Limb (tissue), 2 donors: Measurements from ENCODE around the gene CLTB.
"Not testable (repeated sequence)": the region's sequence is repeated elsewhere in the genome, so short reads cannot be mapped to it uniquely, and the experiment has no call there.

ENCODE experiments used
- DNase-seq, 2 donors: peaks; one replicate each; pipeline ENCODE4 v3.0.0-alpha.2; 2016; ENCODE audit errors: extremely low spot score in 2 of 2

Gene CLTB

DNA sequence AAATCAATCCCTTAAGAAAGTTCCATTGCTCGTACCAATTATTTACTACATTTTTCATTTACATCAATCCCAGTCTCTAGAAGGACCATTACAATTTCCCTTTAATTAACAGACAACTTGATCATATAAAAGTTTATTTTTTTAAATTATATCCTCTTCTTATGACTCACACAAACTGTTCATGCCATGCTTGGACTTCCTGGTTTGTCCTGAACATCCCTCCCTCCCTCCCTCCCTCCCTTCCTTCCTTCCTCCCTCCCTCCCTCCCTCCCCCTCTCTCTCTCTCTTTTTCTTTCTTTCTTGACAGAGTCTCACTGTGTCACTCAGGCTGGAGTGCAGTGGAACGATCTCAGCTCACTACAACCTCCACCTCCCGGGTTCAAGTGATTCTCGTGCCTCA lies 11.6 kb upstream of the CLTB start:
- no peak for DNase-seq

DNA sequence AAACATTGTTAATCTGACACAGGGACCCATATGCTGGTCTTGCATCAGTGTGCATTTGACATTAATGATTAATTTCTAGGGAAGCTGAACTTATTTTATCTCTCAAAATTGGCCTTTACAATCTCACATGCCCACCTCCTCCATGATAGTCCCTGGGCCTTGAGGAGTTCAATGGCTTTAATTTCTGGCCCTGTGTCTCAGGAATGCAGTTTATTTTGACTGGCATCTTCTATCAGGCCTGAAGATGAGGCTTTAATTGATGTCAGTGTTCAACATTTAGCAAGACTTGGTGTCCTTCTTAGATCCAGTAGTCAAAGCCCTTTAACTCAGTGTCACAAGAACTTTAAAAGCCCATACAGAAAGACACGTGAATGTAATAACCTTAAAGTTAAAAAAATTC lies 10.5 kb upstream of the CLTB start:
- no peak for DNase-seq

DNA sequence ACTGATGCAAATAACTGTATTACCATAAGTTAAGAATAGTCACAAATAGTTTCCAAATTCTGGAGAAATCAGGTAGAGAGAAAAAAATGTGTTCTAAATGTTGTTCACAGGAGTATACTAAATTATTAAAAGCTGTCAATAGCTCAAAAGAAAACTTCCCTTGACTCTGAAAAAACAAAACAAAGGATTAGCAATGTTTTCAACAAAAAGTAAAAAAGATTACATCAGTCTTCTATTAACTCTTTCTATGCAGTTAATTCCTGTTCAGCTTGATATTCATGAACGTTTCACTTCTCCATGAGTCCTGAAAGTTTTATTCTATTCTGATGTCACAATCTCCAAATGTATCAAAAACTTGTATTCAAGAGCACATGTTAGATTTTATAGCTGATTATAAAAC lies 9.5 kb upstream of the CLTB start:
- no peak for DNase-seq

DNA sequence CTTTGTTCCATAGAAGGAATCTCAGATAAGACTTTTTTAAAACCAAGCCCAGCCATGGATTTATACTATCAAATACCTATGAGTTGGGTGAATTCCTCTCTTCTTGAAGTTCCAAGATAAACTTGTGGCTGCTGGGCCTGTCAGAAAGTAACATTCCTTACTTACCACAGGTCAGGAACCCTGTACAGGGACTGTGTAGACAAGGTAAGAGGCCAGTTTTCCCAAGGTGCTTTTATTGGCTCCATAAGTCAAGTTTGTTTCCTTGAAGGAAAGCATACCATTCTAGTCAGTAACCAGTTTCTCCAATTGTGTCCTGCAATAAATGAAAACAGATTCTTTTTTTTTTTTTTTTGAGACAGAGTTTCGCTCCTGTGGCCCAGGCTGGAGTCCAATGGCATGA lies 8.8 kb upstream of the CLTB start:
- no peak for DNase-seq

DNA sequence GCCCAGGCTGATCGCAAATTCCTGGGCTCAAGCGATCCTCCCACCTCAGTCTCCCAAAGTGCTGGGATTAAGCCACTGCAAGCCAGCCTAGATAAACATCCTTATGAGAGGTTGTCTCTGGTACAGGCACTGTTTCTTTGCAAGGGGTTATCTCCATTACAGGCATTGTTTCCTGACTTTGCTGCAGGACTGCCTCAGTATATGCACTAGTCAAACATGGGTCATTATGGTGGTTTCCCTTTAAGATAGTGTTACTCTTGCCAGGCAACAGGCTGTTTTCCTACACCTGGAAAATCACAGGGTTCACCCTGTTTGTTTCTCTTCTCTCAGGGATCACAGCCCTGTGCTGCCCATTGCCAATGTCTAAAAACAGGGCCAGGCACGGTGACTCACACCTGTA lies 7.8 kb upstream of the CLTB start:
- no peak for DNase-seq

DNA sequence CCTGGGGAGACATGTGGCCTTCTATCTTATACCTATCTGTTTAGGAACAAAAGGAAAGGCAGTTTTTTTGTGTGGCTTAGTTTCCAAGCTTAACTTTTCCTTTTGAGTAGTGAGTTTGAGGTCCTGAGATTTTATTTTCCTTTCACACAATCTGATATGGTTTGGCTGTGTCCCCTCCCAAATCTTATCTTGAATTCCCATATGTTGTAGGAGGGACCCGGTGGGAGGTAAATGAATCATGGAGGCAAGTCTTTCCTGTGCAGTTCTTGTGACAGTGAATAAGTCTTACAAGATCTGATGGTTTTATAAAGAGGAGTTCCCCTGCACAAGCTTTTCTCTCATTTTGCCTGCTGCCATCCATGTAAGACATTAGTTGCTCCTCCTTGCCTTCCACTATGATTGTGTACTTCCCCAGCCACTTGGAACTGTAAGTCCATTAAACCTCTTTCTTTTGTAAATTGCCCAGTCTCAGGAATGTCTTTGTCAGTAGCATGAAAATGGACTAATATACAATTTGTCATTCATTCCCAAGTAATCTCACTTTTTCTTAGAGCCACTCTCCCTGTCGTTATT lies 4.7 kb upstream of the CLTB start:
- no peak for DNase-seq

DNA sequence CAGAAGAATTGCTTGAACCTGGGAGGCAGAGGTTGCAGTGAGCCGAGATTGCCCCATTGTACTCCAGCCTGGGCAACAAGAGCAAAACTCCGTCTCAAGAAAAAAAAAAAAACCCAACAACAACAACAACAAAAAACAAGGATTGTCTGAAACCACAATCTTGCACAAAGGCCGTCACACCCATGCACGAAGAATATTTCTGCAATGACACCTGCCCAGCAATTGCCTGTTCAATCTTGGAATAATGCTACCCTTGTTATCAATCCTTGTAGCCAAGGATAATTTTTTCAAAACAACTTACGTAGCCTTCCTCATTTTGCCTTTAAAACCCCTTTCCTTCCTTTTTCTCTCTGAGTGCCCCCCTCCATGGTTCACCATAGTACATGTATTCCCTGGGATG lies 3.7 kb upstream of the CLTB start:
- DNase-seq: no peak

DNA sequence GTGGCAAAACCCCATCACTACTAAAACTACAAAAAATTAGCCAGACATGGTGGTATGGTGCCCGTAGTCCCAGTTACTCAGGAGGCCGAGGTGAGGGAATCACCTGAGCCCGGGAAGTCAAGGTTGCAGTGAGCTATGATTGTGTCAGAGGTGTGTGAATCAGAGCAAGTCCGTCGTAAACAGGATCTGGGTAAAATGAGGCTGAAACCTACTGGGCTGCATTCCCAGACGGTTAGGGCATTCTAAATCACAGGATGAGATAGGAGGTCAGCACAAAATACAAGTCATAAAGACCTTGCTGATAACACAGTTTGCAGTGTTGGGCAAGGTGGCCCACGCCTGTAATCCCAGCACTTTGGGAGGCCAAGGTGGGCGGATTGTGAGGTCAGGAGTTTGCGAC lies 1.9 kb upstream of the CLTB start:
- DNase-seq: no peak

DNA sequence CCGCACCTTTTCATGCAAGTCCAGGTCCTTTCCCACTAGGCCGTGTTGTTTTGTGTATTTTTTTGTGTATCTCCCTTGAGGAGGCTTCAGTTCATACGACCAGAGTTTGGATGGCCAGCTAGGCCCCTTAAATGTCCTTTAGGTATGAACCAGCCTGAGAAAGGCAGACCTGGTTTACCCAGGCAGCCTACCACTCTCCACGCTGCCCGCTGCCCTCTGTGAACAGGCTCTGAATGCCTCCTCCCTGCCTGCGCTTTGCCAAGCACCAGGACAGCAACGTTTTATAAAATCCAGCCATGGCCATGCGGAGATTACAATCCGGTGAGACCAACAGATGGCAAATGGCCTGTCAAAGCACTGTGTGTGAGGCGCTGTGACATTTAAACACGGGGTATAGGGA lies 626 bp upstream of the CLTB start:
- DNase-seq: no peak

DNA sequence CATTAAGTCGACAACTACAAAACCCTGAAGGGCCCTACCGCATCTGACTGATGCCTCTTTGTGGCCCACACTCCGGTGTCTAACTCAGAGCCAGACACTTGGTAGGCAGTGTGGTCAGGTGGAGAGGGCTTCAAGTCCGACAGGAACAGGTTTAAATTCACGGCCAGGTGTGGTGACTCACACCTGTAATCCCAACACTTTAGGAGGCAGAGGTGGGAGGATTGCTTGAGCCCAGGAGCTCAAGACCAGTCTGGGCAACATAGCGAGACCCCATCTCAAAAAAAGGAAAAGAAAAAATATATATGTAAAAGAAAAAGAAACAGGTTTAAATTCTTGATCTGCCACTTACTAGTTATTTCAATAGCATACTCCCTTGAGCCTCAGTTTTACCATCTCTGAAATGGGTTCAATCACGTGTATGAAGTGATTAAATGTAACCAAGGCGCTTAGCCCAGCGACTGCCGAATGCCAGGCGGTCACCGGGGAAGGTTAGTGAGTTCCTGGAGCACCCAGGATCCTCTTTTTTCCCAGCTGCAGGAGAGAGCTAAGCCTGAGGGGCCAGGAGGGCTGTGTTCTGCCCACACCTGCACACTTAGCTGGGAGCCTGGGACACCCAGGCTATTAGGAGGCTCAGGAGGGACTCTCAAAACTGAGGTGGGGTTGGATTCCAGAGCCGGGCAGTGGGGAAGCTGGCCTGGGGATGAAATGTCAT lies 943 bp downstream of the CLTB start:
- no peak for DNase-seq

DNA sequence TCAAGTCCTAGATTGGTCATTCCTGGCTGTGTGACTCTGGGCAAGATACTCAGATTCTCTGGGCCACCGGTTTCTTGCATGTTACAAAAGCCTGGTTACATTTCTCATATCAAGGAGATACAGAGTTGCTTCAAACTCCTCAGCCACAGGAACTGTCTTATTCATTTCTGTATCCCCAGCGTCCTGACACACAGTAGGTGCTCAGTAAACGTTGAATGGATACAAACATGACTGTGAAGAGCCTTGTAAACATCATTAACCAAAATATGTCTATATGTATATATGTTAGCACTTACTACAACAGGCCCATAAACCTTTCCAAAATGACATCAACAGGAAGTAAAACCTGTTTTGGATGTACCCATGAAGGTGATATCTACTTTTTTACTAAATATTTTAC lies 1.6 kb downstream of the CLTB start:
- no peak for DNase-seq

DNA sequence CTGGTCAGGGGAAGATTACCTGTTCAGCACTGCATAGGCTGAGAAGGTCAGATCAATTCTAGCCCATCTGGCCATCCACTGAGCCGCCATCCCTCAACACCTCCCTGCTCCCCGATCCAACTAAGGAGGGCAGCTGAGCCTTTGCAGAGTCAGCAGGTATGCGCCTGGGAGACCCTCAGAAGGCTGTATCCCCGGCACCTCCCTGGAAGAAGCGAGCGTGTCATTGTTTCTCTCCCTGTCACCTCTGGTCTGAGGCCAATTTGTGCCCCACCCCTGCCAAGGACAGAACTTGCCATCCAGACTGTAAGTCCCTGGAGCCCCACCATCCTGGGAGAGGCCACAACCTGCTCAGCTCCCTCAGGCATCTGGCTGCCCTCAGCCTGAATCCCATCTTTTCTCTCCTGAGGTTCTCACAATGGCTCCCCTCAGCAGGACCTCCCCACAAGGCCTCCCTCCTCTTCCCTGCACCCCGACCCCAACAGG lies 2.6 kb downstream of the CLTB start:
- DNase-seq: no peak

DNA sequence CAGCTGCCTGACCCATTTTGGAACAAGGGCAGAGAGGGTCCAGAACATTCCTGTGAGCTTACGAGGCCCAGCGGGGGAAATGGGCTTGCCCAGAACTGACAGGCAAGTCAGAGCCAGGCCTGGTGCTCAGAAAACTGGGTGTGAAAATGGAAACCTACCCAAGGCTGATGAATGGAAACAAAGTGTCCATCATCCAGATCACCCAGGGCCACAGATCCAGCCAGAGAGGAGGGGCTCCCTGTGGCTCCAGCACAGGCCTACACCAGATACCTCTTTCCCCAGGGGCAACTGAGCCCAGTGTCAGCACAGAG lies 3.1 kb downstream of the CLTB start:
- DNase-seq: no peak

DNA sequence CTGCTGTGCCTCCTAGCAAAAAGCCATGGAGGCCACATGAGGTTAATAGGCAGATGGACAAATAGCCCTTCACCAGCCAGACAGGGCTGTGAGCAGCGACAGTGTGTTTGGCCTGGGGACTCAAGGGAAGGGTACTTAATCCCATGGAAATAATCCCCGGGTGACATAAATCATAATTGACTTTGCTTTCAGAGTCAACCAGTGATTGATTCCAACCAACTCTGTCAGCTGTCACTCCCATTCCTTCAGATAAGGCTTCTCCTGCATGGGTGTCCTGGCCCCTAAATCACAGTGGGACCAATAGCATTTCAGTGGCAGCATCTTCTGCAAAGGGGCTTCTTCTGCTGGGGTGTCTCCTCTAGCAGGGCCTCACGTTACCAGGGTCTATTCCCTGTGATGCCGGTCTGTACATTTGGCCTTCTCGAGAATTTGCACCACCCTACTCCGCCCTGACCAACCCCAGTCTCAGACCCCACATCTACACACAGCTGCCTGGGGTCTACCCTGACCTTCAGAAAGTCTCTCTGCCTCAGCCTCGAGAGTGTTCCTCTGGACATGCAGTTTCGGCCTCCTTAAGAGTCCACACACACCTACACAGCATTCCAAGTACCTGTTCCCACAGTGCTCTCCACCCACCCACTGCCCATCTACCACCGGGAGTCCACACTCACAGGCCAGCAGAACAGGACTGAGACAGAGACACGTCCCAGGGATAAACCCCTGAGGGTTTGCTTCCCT lies 3.7 kb downstream of the CLTB start:
- no peak for DNase-seq

DNA sequence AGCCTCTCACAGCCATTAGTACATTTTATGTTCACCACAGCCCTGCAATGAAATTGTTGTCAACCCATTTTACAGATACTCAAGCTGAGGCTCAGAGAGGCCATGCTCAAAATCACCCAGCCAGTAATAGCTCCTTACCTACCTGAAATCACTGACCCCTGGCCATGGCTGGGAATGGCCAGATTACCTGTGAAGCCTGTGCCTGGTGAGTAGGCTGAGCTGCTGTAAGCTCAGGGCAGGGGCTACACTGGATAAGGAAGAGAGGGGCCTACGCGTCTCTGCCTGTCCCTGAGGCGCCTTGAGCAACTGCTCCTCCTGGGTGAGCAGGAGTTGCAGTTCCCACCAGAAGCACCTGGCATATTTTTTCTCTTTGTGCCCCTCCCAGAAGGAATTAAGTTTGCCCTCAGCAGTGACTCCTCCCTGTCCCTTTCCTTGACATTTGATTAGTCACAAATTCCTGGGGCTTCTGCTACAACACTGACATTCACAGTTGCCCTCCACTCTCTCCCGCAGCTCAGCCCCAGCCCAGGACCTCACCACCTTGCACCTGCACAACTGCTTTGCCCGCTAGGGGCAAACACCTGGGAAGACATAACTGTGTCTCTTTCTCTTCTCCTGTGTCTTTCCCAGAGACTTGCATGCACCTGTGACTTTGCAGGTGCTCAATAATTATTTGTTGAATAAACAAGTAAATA lies 5.7 kb downstream of the CLTB start:
- DNase-seq: no peak

DNA sequence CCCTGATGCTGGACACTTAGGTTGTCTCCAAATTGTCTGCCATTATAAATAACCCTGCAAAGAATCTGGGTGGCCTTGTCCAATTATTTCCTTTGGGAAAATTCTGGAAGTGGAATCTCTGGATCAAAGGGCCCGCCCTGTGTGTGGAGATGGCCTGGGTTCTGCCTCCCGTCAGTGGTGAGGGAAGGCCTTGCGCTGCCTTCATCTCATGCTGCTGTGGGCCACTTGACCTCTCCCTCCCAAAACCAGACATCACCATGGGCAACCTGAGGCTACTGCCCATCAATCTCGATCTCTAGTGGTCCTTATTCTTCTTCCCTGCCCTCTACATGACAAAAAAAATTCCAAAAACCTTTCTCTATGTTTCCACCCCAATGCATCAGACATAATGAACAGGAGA lies 6.6 kb downstream of the CLTB start:
- no peak for DNase-seq

DNA sequence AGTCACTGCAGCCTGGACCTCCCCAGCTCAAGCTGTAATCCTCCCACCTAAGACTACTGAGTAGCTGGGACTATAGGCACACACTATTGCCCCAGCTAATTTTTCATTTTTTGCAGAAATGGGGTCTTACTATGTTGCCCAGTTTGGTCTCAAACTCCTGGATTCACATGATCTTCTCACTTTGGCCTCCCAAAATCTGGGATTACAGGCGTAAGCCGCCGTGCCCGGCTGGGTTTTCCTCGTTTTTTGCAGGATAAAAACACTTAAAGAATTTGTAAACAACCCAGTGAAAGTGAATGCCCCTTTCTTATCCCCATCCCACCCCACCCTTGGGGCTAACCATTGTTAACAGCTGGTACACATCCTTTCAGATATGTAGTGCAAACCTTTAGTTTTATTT lies 7.7 kb downstream of the CLTB start:
- no peak for DNase-seq

DNA sequence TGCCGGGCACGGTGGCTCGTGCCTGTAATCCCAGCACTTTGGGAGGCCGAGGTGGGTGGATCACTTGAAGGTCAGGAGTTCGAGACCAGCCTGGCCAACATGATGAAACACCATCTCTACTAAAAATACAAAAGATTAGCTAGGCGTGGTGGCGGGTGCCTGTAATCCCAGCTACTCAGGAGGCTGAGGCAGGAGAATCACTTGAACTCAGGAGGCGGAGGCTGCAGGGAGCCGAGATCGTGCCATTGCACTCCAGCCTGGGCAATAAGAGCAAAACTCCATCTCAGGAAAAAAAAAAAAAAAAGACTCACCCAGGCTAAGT lies 8.1 kb downstream of the CLTB start:
- DNase-seq: not testable (repeated sequence)

DNA sequence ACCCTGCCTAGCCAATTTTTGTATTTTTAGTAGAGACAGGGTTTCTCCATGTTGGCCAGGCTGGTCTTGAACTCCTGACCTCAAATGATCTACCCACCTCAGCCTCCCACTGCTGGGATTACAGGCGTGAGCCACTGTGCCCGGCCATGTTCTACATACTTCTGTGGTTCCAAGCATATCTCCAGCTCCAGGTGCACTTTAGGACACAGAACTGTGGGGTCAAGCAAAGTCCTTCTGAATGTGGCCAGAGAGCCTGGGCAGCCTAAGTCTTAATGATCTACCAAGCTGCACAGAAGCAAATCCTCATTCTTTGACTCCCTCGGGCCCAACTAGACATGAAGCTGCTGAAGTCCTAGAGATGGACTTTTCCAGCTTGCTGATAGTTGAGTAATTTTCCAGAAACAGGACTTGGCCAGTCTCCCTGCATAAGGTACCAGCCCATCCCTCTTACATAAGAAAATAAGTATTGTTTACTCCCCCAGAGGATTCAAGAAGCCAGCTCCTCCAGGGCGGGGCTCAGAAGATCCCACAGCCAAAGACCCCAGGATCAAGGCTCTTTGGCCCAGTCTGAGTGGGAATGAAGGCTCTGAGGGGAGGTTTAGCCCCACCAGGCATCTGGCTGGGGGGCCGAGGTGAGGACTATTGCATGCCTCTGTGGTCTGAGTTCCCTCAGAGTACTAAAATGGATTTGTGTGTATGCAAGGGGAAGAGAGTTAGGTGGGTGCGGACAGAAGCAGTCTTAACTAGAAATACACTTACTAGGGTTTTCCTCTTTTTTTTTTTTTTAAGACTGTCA lies 8.7 kb downstream of the CLTB start:
- no peak for DNase-seq

DNA sequence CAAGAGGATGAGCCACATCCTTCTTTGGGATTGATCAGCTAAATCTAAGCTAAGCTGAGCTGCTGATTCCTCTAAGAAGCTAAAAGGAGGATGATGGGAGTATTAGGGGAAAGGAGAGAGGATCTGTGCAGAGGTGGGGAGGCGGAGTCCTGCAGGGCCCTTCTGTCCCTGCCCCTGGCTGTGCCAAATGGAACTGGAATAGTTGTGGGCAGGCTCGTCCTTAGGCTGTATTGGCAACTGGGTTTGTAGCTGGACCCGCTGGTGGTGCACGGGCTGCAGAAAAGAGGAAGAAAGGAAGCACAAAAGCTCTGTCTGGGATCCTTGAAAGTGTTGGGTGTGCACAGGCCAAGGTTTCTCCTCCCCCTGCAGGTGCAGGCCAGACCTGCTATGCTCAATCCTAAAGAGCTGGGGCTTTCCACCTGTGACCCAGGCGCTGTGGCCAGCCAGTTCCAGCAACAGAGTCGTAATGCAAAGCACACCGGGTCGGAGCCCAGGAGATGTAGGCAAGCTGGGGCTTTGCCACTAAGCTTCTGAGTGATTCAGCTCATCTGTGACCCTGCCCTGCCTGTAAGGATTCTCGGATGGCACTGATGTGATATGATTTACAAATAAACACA lies 9.8 kb downstream of the CLTB start:
- no peak for DNase-seq

DNA sequence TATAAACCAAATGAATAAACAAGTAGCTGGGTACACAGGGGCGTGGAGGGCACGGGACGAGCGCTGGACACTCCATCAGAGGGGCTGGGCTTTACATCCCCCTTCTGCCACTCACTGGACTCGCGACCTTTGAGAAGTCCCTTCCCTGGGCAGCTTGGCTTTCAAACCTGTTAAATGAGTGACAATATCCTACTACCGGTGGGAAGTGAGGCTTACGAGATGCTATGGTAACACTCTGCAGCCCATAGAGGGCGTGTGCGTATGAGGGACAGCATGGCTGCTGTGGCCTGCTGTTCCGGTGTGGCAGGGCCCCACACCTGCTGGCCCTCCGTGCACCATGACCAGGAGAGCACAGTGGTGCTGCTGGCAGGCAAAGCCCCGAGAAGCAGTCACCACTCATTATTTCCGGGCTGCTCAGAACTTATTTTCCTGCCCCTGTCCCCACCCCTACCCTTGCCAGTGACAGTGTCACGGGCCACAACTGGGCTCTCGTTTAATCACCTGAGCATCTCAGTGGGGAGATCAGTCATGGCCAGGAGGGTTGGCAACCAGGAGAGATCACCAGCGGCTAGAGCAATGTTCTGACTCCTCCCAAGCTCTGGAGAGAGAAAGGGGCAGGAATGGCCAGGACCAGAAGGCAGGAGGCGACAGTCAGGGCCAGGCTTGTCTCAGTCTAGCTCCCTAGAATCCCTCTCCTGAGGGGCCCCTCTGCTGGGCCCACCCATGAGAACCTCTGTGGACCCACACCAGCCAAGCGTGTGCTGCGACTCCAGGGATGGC lies 10.5 kb downstream of the CLTB start:
- no peak for DNase-seq
